Measurements from ENCODE around the gene MAGI1.

DNA sequence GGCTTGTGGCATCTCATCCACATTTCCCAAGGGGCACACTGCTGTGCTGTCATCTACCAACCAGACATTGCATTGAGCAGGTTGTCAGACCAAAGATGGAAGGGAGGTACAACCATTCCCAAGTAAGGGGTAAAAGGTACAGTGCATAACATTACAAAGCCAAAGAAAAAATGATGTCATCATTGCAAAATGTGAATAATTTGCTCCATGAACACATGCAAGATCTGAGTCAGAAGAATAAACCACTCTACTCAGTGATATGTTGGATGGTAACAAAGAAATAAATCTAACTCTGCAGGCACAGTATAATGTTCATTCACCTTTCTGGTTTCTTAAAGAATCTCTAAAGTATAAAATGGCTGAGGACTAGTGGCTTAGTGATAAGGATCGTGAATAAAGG is 202.7 kb downstream of the MAGI1 start:
- TF ChIP-seq ARNTL (CRISPR knock-in tag; IDR thresholded peaks at IDR 0.05; ENCODE audit: borderline replicate concordance, low read depth): no peak
- TF ChIP-seq, protein P1, sequence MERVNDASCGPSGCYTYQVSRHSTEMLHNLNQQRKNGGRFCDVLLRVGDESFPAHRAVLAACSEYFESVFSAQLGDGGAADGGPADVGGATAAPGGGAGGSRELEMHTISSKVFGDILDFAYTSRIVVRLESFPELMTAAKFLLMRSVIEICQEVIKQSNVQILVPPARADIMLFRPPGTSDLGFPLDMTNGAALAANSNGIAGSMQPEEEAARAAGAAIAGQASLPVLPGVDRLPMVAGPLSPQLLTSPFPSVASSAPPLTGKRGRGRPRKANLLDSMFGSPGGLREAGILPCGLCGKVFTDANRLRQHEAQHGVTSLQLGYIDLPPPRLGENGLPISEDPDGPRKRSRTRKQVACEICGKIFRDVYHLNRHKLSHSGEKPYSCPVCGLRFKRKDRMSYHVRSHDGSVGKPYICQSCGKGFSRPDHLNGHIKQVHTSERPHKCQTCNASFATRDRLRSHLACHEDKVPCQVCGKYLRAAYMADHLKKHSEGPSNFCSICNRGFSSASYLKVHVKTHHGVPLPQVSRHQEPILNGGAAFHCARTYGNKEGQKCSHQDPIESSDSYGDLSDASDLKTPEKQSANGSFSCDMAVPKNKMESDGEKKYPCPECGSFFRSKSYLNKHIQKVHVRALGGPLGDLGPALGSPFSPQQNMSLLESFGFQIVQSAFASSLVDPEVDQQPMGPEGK (CRISPR knock-in tag; IDR thresholded peaks at IDR 0.05; ENCODE audit: borderline replicate concordance): no peak
- no peak for TF ChIP-seq PPARA (CRISPR knock-in tag; IDR thresholded peaks at IDR 0.05; ENCODE audit: borderline replicate concordance)
